K562 (cell line): ENCODE measurements around the gene SPRED2. TPM values are rescaled to one million over a fixed set of nuclear protein-coding genes. Genes with fewer than 3 reads are reported as not detected.
A peak's percentile ranks its signal among the peaks of the same experiment; 100 is the strongest.

ENCODE experiments used
- GATA2 ChIP-seq: sonication (generic); formaldehyde crosslinking; IDR thresholded peaks from 2 replicates; pipeline ENCODE4 v1.4.0; 2020; ENCODE audit warnings: mild to moderate bottlenecking, missing genetic modification reagents
- HNRNPLL ChIP-seq: fragments of 200-400 bp; formaldehyde crosslinking; IDR thresholded peaks from 2 replicates; pipeline ENCODE4 v1.6.1; 2017; ENCODE audit warnings: low read length, low read depth, mild to moderate bottlenecking; ENCODE audit not compliant: poor library complexity, severe bottlenecking
- RBM17 ChIP-seq: fragments of 200-400 bp; formaldehyde crosslinking; IDR thresholded peaks from 2 replicates; pipeline ENCODE4 v1.6.1; 2017; ENCODE audit warnings: low read depth, mild to moderate bottlenecking, low read length, borderline replicate concordance
- RBM22 ChIP-seq: fragments of 200-400 bp; formaldehyde crosslinking; IDR thresholded peaks from 2 replicates; pipeline ENCODE4 v1.6.1; 2018; ENCODE audit warnings: low read length, low read depth; ENCODE audit not compliant: poor library complexity, severe bottlenecking
- SMAD1 ChIP-seq: fragments of 150-350 bp; IDR thresholded peaks from 2 replicates; pipeline ENCODE4 v1.6.1; 2014; ENCODE audit warnings: low read length, low read depth; ENCODE audit not compliant: partially characterized antibody
- ZNF24 ChIP-seq: fragments of 450-650 bp; IDR thresholded peaks from 2 replicates; pipeline ENCODE4 v1.6.1; 2016
- ZNF408 ChIP-seq: fragments of 250-450 bp; sonication (Bioruptor Pico); IDR thresholded peaks from 2 replicates; pipeline ENCODE4 v1.4.0; 2020; ENCODE audit warnings: low read depth, mild to moderate bottlenecking, moderate library complexity
- ZNF561 ChIP-seq: fragments of 450-650 bp; formaldehyde crosslinking; conservative IDR thresholded peaks from 2 replicates; pipeline ENCODE4 v1.4.0; 2020; ENCODE audit warnings: mild to moderate bottlenecking, moderate library complexity
- ZSCAN32 ChIP-seq: fragments of 450-650 bp; formaldehyde crosslinking; IDR thresholded peaks from 2 replicates; pipeline ENCODE4 v1.4.0; 2020; ENCODE audit warnings: mild to moderate bottlenecking, moderate library complexity
- polyA plus RNA-seq, 8 experiments: library from polyadenylated mRNA; depleted of rRNA in 4 of 8; stranded (reverse) in 5 of 8; unstranded in 3 of 8; fragments of >200 nt; fragmentation: Nextera tagmentation in 2 of 8; fragmentation: Illumina TruSeq in 1 of 8; extraction: Ambion mirVana in 2 of 8; extraction: Trizol in 1 of 8; gene quantifications; 2 replicates each; pipeline versions ENCODE4 v1.2.1 to v1.2.3, GENCODE V29; 2011 to 2014; ENCODE audit warnings: inconsistent platforms in 1 of 8, missing spikeins in 1 of 8
- total RNA-seq, 7 experiments: library from RNA; depleted of rRNA in 6 of 7; stranded (reverse); fragments of >200 nt in 6 of 7; fragmentation: Illumina TruSeq in 2 of 7; extraction: Trizol in 2 of 7; gene quantifications; 2 replicates each; pipeline versions ENCODE4 v1.2.1 to v1.2.3, GENCODE V29; 2011 to 2021; ENCODE audit warnings: low replicate concordance in 1 of 7
- TF ChIP-seq, protein P1 (sequence below): fragments of 450-650 bp; IDR thresholded peaks from 2 replicates; pipeline ENCODE4 v1.6.1; 2014; ENCODE audit warnings: low read depth, mild to moderate bottlenecking, moderate library complexity, borderline replicate concordance
- TF ChIP-seq, protein P2 (sequence below): fragments of 250-450 bp; sonication (Bioruptor Pico); IDR thresholded peaks from 2 replicates; pipeline ENCODE4 v1.8.0; 2021; ENCODE audit warnings: moderate library complexity, mild to moderate bottlenecking, inconsistent platforms
- TF ChIP-seq, protein P3 (sequence below): sonication (generic); formaldehyde crosslinking; IDR thresholded peaks from 2 replicates; pipeline ENCODE4 v1.8.0; 2022; ENCODE audit warnings: missing genetic modification reagents, mild to moderate bottlenecking, moderate library complexity, borderline replicate concordance
- TF ChIP-seq, protein P4 (sequence below), 2 experiments: IDR thresholded peaks; 2 replicates each; pipeline ENCODE4 v1.6.1; 2011; ENCODE audit warnings: borderline replicate concordance in 1 of 2, control low read depth in 1 of 2, low read depth in 1 of 2, low read length in 1 of 2, mild to moderate bottlenecking in 1 of 2, mixed read lengths in 1 of 2, moderate library complexity in 1 of 2; ENCODE audit not compliant: insufficient read depth in 1 of 2, insufficient read length in 1 of 2, poor library complexity in 1 of 2, severe bottlenecking in 1 of 2; ENCODE audit errors: extremely low read depth in 1 of 2
- TF ChIP-seq, protein P5 (sequence below), 2 experiments: fragments of 450-650 bp; formaldehyde crosslinking in 1 of 2; IDR thresholded peaks; 2 replicates each; pipeline versions ENCODE4 v1.4.0 to v1.6.1; 2014 to 2020; ENCODE audit warnings: mild to moderate bottlenecking in 2 of 2, borderline replicate concordance in 1 of 2, low read depth in 1 of 2

SPRED2 gene
- total and polyA plus RNA-seq, 9 of the 15 experiments (the other 6 are each of a cell fraction or from before 2014, with no cell fraction given) = 4.6 to 50.8 (median 14.1) TPM

DNA sequence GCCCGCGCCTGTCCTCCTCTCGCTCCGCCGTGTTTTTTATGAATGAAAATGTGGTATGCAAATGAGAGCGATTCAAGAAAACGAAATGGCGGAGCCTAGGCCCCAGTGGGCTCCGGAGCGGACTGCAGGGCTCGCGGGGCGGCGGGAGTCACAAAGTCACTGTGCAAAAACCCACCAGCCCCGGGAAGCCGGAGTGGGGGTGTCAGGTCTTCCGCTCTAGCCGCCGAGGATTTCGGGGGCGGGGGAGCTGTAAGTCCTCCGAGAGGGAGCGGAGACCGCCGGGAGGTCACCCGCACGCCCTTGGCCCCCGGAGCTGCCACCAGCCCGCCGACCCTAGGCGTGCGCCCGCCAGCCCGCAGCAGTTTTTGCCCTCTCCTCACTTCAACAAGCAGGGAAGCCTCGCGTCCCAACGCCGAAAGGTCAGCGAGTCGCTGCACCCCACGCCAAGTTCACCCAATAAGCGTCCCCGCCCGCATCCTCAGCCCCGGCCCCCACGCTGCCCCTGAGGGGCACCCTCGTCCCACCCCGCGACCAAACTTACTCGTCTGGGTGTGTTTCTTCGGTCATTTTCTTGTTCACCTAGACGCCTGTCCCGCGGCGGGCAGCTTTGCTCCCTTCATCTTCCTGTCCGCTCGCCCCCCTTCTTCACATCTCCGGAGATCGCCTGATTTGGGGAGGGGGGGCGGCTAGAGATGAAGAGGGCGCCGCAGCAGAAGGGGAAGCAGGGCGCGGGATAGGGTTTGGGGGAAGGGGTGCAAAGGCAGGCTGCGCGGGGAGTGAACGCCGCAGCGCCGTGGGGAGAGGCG, 775 bp downstream of the SPRED2 start (continued):
- TF ChIP-seq, protein P1, sequence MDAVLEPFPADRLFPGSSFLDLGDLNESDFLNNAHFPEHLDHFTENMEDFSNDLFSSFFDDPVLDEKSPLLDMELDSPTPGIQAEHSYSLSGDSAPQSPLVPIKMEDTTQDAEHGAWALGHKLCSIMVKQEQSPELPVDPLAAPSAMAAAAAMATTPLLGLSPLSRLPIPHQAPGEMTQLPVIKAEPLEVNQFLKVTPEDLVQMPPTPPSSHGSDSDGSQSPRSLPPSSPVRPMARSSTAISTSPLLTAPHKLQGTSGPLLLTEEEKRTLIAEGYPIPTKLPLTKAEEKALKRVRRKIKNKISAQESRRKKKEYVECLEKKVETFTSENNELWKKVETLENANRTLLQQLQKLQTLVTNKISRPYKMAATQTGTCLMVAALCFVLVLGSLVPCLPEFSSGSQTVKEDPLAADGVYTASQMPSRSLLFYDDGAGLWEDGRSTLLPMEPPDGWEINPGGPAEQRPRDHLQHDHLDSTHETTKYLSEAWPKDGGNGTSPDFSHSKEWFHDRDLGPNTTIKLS = no peak
- TF ChIP-seq, protein P2, sequence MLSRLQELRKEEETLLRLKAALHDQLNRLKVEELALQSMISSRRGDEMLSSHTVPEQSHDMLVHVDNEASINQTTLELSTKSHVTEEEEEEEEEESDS = no peak
- TF ChIP-seq SMAD1 = no peak
- TF ChIP-seq, protein P3, sequence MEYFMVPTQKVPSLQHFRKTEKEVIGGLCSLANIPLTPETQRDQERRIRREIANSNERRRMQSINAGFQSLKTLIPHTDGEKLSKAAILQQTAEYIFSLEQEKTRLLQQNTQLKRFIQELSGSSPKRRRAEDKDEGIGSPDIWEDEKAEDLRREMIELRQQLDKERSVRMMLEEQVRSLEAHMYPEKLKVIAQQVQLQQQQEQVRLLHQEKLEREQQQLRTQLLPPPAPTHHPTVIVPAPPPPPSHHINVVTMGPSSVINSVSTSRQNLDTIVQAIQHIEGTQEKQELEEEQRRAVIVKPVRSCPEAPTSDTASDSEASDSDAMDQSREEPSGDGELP (CRISPR knock-in tag) = no peak
- TF ChIP-seq ZNF561 (CRISPR knock-in tag) = no peak
- TF ChIP-seq ZNF408 (CRISPR knock-in tag) = no peak
- TF ChIP-seq RBM17 = no peak
- TF ChIP-seq RBM22 = no peak
- TF ChIP-seq ZNF24 = no peak
- TF ChIP-seq ZSCAN32 (CRISPR knock-in tag) = no peak
- TF ChIP-seq, protein P4, sequence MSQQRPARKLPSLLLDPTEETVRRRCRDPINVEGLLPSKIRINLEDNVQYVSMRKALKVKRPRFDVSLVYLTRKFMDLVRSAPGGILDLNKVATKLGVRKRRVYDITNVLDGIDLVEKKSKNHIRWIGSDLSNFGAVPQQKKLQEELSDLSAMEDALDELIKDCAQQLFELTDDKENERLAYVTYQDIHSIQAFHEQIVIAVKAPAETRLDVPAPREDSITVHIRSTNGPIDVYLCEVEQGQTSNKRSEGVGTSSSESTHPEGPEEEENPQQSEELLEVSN (IDR thresholded peaks at IDR 0.05; ENCODE audit: borderline replicate concordance in 1 of 2, extremely low read depth in 1 of 2, insufficient read depth in 1 of 2, insufficient read length in 1 of 2, low read depth in 1 of 2, low read length in 1 of 2, poor library complexity in 1 of 2, severe bottlenecking in 1 of 2) = peak in 1 of 2 experiments; percentile 5
- TF ChIP-seq, protein P5, sequence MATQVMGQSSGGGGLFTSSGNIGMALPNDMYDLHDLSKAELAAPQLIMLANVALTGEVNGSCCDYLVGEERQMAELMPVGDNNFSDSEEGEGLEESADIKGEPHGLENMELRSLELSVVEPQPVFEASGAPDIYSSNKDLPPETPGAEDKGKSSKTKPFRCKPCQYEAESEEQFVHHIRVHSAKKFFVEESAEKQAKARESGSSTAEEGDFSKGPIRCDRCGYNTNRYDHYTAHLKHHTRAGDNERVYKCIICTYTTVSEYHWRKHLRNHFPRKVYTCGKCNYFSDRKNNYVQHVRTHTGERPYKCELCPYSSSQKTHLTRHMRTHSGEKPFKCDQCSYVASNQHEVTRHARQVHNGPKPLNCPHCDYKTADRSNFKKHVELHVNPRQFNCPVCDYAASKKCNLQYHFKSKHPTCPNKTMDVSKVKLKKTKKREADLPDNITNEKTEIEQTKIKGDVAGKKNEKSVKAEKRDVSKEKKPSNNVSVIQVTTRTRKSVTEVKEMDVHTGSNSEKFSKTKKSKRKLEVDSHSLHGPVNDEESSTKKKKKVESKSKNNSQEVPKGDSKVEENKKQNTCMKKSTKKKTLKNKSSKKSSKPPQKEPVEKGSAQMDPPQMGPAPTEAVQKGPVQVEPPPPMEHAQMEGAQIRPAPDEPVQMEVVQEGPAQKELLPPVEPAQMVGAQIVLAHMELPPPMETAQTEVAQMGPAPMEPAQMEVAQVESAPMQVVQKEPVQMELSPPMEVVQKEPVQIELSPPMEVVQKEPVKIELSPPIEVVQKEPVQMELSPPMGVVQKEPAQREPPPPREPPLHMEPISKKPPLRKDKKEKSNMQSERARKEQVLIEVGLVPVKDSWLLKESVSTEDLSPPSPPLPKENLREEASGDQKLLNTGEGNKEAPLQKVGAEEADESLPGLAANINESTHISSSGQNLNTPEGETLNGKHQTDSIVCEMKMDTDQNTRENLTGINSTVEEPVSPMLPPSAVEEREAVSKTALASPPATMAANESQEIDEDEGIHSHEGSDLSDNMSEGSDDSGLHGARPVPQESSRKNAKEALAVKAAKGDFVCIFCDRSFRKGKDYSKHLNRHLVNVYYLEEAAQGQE (IDR thresholded peaks at IDR 0.05; ENCODE audit: borderline replicate concordance) = no peak
- TF ChIP-seq, protein P5 (CRISPR knock-in tag; IDR thresholded peaks at IDR 0.05; ENCODE audit: low read depth) = no peak
- TF ChIP-seq GATA2 (CRISPR knock-in tag) = peak; percentile 78
- peak; percentile 31 for TF ChIP-seq HNRNPLL
